ENCODE measurements around the gene SOWAHC.

The SOWAHC gene

GRCh38 chr2:109613922-109614714 is at the start of gene SOWAHC, which contains the start of gene SEPTIN10 (continued):
- TF ChIP-seq ZNF704 (tag by site-specific recombination; IDR thresholded peaks at IDR 0.05), result no peak
- peak; percentile 30; the same call in 1 of the 2 replicates for TF ChIP-seq WT1 (tag by site-specific recombination; IDR thresholded peaks at IDR 0.05)
- TF ChIP-seq FEZF1 (tag by site-specific recombination; IDR thresholded peaks at IDR 0.05), result 0 out of 2 replicates have a peak, but pooled peaks have one; percentile 12
- no peak for TF ChIP-seq SCRT1 (tag by site-specific recombination; IDR thresholded peaks at IDR 0.05; ENCODE audit: borderline replicate concordance)
- TF ChIP-seq ZNF398 (tag by site-specific recombination; IDR thresholded peaks at IDR 0.05), result peak; percentile 57
- TF ChIP-seq ZNF76 (tag by site-specific recombination; IDR thresholded peaks at IDR 0.05; ENCODE audit: borderline replicate concordance, low read depth), result peak; percentile 70; the same call in 1 of the 2 replicates
- no peak for TF ChIP-seq ZNF791 (tag by site-specific recombination; IDR thresholded peaks at IDR 0.05)
- TF ChIP-seq ZNF2 (tag by site-specific recombination; IDR thresholded peaks at IDR 0.05), result no peak
- TF ChIP-seq ZNF521 (tag by site-specific recombination; IDR thresholded peaks at IDR 0.05), result no peak
- no peak for TF ChIP-seq ZBTB44 (tag by site-specific recombination; IDR thresholded peaks at IDR 0.05)
- TF ChIP-seq ZNF510 (tag by site-specific recombination; IDR thresholded peaks at IDR 0.05; ENCODE audit: insufficient replicate concordance), result no peak
- no peak for TF ChIP-seq ZNF768 (tag by site-specific recombination; IDR thresholded peaks at IDR 0.05)
- TF ChIP-seq ZNF37A (tag by site-specific recombination; IDR thresholded peaks at IDR 0.05), result no peak
- no peak for TF ChIP-seq ZNF529 (tag by site-specific recombination; IDR thresholded peaks at IDR 0.05; ENCODE audit: insufficient replicate concordance)
- peak; percentile 91 for TF ChIP-seq KLF16 (tag by site-specific recombination; IDR thresholded peaks at IDR 0.05)
- peak; percentile 100 for TF ChIP-seq KLF8 (tag by site-specific recombination; IDR thresholded peaks at IDR 0.05)
- no peak for TF ChIP-seq ZNF558 (tag by site-specific recombination; IDR thresholded peaks at IDR 0.05)
- no peak for TF ChIP-seq ZNF221 (tag by site-specific recombination; IDR thresholded peaks at IDR 0.05; ENCODE audit: borderline replicate concordance)
- no peak for TF ChIP-seq SETDB1 (IDR thresholded peaks at IDR 0.05; ENCODE audit: insufficient read length, low read length)
- no peak for TF ChIP-seq TCF7L2 (IDR thresholded peaks at IDR 0.05; ENCODE audit: borderline replicate concordance, low read depth, low read length)
- no peak for TF ChIP-seq ZNF292 (tag by site-specific recombination; IDR thresholded peaks at IDR 0.05; ENCODE audit: borderline replicate concordance, low read depth)
- TF ChIP-seq ZNF132 (tag by site-specific recombination; IDR thresholded peaks at IDR 0.05; ENCODE audit: borderline replicate concordance), result no peak
- TF ChIP-seq ZNF639 (tag by site-specific recombination; IDR thresholded peaks at IDR 0.05), result peak; percentile 31; the same call in 1 of the 2 replicates
- no peak for TF ChIP-seq BCL11B (tag by site-specific recombination; IDR thresholded peaks at IDR 0.05; ENCODE audit: low read depth)
- TF ChIP-seq ZNF549 (tag by site-specific recombination; IDR thresholded peaks at IDR 0.05), result no peak
- TF ChIP-seq INSM2 (tag by site-specific recombination; IDR thresholded peaks at IDR 0.05), result peak; percentile 84
- TF ChIP-seq ZBTB6 (tag by site-specific recombination; IDR thresholded peaks at IDR 0.05), result no peak; the same call in 1 of the 2 replicates
- TF ChIP-seq ZNF223 (tag by site-specific recombination; IDR thresholded peaks at IDR 0.05), result no peak
- TF ChIP-seq ZNF202 (tag by site-specific recombination; IDR thresholded peaks at IDR 0.05; ENCODE audit: borderline replicate concordance), result no peak
- no peak for TF ChIP-seq PRDM1 (tag by site-specific recombination; IDR thresholded peaks at IDR 0.05)
- TF ChIP-seq ZNF610 (tag by site-specific recombination; IDR thresholded peaks at IDR 0.05; ENCODE audit: borderline replicate concordance), result peak; percentile 78; the same call in 1 of the 2 replicates

All from HEK293 (cell line).